Measurements from ENCODE around the gene ASIC1.

Gene ASIC1

DNA sequence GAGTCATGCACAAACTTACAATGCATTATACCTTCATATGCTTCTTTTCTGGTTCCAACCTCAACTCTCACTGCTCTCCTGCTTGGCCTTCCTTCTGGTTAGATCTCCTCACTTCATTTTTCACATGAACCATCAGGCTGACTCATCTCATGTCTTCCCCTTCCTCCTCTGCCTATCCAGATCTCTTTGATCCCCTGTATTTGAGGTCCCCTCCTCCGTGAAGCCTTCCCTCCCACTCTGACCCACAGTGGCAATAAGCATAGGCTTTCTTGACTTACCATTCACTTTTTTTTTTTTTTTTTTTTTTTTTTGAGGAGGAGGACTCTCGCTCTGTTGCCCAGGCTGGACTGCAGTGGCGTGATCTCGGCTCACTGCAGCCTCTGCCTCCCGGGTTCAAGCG is 14.7 kb upstream of the ASIC1 start:
- Mint-ChIP-seq H3K36me3 (ENCODE audit: low read depth) (no peaks in the 10 kb centered on the region), H3K27ac (no peak overlapping the region), H3K4me3 (no peak overlapping the region), H3K4me1 (peaks cover 36% of the 10 kb centered on the region), H3K9me3 (no peaks in the 10 kb centered on the region), H3K27me3 (ENCODE audit: low read depth, poor library complexity) (peaks cover 13% of the 10 kb centered on the region)
- TF ChIP-seq, protein P1, sequence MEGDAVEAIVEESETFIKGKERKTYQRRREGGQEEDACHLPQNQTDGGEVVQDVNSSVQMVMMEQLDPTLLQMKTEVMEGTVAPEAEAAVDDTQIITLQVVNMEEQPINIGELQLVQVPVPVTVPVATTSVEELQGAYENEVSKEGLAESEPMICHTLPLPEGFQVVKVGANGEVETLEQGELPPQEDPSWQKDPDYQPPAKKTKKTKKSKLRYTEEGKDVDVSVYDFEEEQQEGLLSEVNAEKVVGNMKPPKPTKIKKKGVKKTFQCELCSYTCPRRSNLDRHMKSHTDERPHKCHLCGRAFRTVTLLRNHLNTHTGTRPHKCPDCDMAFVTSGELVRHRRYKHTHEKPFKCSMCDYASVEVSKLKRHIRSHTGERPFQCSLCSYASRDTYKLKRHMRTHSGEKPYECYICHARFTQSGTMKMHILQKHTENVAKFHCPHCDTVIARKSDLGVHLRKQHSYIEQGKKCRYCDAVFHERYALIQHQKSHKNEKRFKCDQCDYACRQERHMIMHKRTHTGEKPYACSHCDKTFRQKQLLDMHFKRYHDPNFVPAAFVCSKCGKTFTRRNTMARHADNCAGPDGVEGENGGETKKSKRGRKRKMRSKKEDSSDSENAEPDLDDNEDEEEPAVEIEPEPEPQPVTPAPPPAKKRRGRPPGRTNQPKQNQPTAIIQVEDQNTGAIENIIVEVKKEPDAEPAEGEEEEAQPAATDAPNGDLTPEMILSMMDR (IDR thresholded peaks at IDR 0.05), result no peak
- DNase-seq, result no peak

- peaks cover 36% of the 10 kb centered on the region for H3K4me1 Mint-ChIP-seq
- H3K36me3 Mint-ChIP-seq (ENCODE audit: low read depth), result no peaks in the 10 kb centered on the region
- no peak for DNase-seq
- no peak overlapping the region for H3K27ac Mint-ChIP-seq
- H3K27me3 Mint-ChIP-seq (ENCODE audit: low read depth, poor library complexity), result peaks cover 7% of the 10 kb centered on the region
- no peaks in the 10 kb centered on the region for H3K9me3 Mint-ChIP-seq
- TF ChIP-seq, protein P1 (IDR thresholded peaks at IDR 0.05), result no peak
- H3K4me3 Mint-ChIP-seq, result no peak overlapping the region
Observed at GRCh38 chr12:50043308-50043707, 14.1 kb upstream of the ASIC1 start.

- TF ChIP-seq, protein P1 (IDR thresholded peaks at IDR 0.05), result no peak
- no peak overlapping the region for H3K4me3 Mint-ChIP-seq
- no peak for DNase-seq
- H3K36me3 Mint-ChIP-seq (ENCODE audit: low read depth), result no peaks in the 10 kb centered on the region
- H3K27me3 Mint-ChIP-seq (ENCODE audit: low read depth, poor library complexity), result peaks cover 6% of the 10 kb centered on the region
- H3K4me1 Mint-ChIP-seq, result peaks cover 36% of the 10 kb centered on the region
- H3K9me3 Mint-ChIP-seq, result no peaks in the 10 kb centered on the region
- no peak overlapping the region for H3K27ac Mint-ChIP-seq
Observed at GRCh38 chr12:50043854-50044253, 13.5 kb upstream of the ASIC1 start.

DNA sequence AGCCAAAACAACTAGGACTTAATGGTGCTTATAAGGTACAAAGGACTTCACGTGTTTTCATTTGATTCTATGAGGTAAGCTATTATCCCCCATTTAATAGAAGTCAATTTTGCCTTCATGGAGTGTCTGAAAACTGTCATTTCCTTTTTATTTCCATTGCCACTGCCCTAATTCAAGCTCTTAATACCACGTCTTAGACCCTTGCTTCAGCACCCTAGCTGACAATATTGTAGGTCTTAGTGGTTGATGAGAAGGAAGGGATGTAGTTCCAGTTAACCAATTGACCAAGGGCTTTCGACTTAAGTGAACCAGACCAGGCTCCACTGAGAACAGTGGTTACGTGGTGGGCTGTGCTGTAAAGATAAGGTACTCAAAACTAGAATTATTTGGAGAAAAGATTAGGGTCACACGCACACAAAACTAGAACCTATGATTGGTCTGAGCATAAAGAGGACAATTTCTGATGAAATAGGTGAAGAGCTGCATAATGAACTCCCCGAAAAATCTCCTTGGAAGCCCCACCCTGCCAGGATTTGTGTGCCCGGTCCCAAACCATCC is 9.6 kb upstream of the ASIC1 start:
- Mint-ChIP-seq H3K36me3 (ENCODE audit: low read depth) (no peaks in the 10 kb centered on the region), H3K9me3 (no peaks in the 10 kb centered on the region), H3K4me1 (peaks cover 18% of the 10 kb centered on the region), H3K27ac (no peak overlapping the region), H3K27me3 (ENCODE audit: low read depth, poor library complexity) (peaks cover 21% of the 10 kb centered on the region), H3K4me3 (no peak overlapping the region)
- no peak for DNase-seq
- TF ChIP-seq, protein P1 (IDR thresholded peaks at IDR 0.05), result no peak

GRCh38 chr12:50049254-50050118 is 7.9 kb upstream of the ASIC1 start:
- peaks cover 17% of the 10 kb centered on the region for H3K4me1 Mint-ChIP-seq
- TF ChIP-seq, protein P1 (IDR thresholded peaks at IDR 0.05), result no peak
- H3K9me3 Mint-ChIP-seq, result no peaks in the 10 kb centered on the region
- H3K4me3 Mint-ChIP-seq, result no peak overlapping the region
- no peak for DNase-seq
- H3K36me3 Mint-ChIP-seq (ENCODE audit: low read depth), result no peaks in the 10 kb centered on the region
- H3K27ac Mint-ChIP-seq, result no peak overlapping the region
- peaks cover 31% of the 10 kb centered on the region for H3K27me3 Mint-ChIP-seq (ENCODE audit: low read depth, poor library complexity)

GRCh38 chr12:50050119-50050385 is 7.3 kb upstream of the ASIC1 start:
- TF ChIP-seq, protein P1 (IDR thresholded peaks at IDR 0.05), result no peak
- no peaks in the 10 kb centered on the region for H3K36me3 Mint-ChIP-seq (ENCODE audit: low read depth)
- no peak overlapping the region for H3K27ac Mint-ChIP-seq
- peaks cover 31% of the 10 kb centered on the region for H3K27me3 Mint-ChIP-seq (ENCODE audit: low read depth, poor library complexity)
- H3K9me3 Mint-ChIP-seq, result no peaks in the 10 kb centered on the region
- H3K4me3 Mint-ChIP-seq, result peak overlapping the region; percentile 10
- peaks cover 17% of the 10 kb centered on the region for H3K4me1 Mint-ChIP-seq
- DNase-seq, result no peak

All from nephron progenitor cell (in vitro differentiated cells).